ENCODE results near the gene DDX52. TPM values are rescaled to one million over a fixed set of nuclear protein-coding genes. Genes with fewer than 3 reads are reported as not detected.

DDX52 gene
- polyA plus RNA-seq (2013): 25.0 and 26.4 TPM in 2 replicates

DNA sequence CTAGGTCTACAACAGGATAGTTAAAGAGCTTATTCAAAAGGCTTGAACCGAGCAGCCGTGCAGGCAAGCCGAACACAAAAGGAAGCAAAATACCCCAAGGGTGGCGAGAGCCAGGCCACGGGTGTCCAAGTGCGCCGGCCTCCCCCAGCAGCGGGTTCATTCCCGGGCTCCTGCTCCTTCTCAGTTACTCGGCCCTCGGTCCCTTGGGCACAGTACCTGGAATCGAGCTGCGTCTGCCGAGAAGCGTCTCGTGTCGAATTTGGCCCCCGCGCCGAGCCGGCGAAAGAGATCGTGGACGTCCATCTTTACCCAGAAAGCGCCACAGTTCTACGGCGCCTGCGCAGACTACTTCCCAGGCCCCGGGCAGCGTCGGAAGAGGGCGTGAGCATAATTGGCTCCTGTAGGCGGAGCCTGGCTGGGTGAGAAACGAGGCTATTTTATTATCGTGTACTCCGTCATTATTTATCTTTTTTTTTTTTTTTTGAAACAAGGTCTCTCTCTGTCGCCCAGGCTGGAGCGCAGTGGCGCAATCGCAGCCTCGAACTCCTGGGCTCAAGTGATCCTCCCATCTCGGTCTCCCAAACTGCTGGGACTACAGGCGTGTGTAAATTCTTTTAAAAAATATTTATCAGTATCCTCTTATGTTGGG, at the start of gene DDX52:
Gene DDX52 (minus strand): TSS at position 329 of the 649 bp plus-strand sequence. CDS start 26 bp downstream, at position 303.
- Histone ChIP-seq H4K12ac (ENCODE audit: low read depth, low read length) (peak within 1 kb of the TSS; percentile 79), H4K8ac (ENCODE audit: low read depth, low read length) (peak within 1 kb of the TSS; percentile 87), H4K91ac (ENCODE audit: low read depth, low read length) (peak within 1 kb of the TSS; percentile 81), H3K27ac (ENCODE audit: low read depth, low read length) (no peak within 1 kb of the TSS), H3K9ac (ENCODE audit: low read length) (peak within 1 kb of the TSS; percentile 91), H3K4me2 (ENCODE audit: low read length) (peak within 1 kb of the TSS; percentile 95), H3K9me3 (ENCODE audit: insufficient read depth, low read depth, low read length) (no peaks in the 10 kb centered on the region), H3K27me3 (ENCODE audit: insufficient read depth, low read length) (peaks cover 4% of the 10 kb centered on the region), H3K4ac (ENCODE audit: low read depth, low read length) (peak within 1 kb of the TSS; percentile 83), H2BK5ac (ENCODE audit: low read depth, low read length, poor library complexity) (peak within 1 kb of the TSS; percentile 61), H2AFZ (ENCODE audit: insufficient read depth, low read length, poor library complexity) (peak within 1 kb of the TSS; percentile 92), H3K4me3 (ENCODE audit: low read depth, low read length) (peak within 1 kb of the TSS; percentile 88), H2AK5ac (ENCODE audit: low read length) (no peak within 1 kb of the TSS), H3K4me1 (ENCODE audit: control insufficient read depth in 1 of 2, insufficient read depth in 2 of 2, low read length in 2 of 2) (no peaks in the 10 kb centered on the region), H3K79me1 (ENCODE audit: low read length) (peaks cover 4% of the 10 kb centered on the region), H3K79me2 (ENCODE audit: control insufficient read depth, insufficient read depth, low read length, poor library complexity) (peaks cover 3% of the 10 kb centered on the region), H3K18ac (ENCODE audit: low read length) (peak within 1 kb of the TSS; percentile 74), H2BK12ac (ENCODE audit: low read length) (no peak within 1 kb of the TSS), H3K14ac (ENCODE audit: low read length) (peak within 1 kb of the TSS; percentile 81), H3K36me3 (ENCODE audit: control insufficient read depth in 1 of 2, insufficient read depth in 2 of 2, low read length in 2 of 2) (peaks cover 8 to 12% of the 10 kb centered on the region in 2 experiments), H3K23ac (ENCODE audit: low read length) (no peak within 1 kb of the TSS), H2BK120ac (ENCODE audit: insufficient read depth, low read length, poor library complexity) (peak within 1 kb of the TSS; percentile 84)
- DNase-seq: peak; percentile 95 to 97
- no CpG with 5 or more reads among the region's 43 CpGs for WGBS (ENCODE audit: extremely low coverage, insufficient coverage, insufficient read length)

DNA sequence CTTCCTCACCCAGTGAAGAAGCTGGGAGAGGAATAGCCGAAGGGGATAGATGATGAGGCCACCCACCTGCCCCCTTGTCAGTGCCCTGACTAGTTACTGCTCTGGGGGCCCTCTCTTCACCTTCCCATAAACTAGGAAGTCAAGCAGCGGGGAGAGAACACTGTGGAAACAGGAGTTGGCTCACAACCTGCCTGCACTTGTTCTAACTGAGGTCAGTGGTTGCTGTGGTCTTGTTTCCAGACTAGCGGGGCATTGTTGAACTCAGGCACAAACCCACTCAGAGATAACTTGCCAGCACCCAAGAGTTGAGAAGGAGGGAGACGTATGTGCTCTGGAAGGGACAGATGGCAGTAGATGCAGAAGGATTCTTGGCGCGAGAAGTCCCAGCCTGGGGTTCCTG, 48.6 kb upstream of the DDX52 start:
- Histone ChIP-seq H3K79me2 (ENCODE audit: control insufficient read depth, insufficient read depth, low read length, poor library complexity) (no peaks in the 10 kb centered on the region), H3K14ac (ENCODE audit: low read length) (no peak overlapping the region), H3K27me3 (ENCODE audit: insufficient read depth, low read length) (no peaks in the 10 kb centered on the region), H2BK120ac (ENCODE audit: insufficient read depth, low read length, poor library complexity) (no peak overlapping the region), H3K36me3 (ENCODE audit: control insufficient read depth in 1 of 2, insufficient read depth in 2 of 2, low read length in 2 of 2) (no peaks in the 10 kb centered on the region), H3K4me3 (ENCODE audit: low read depth, low read length) (no peak overlapping the region), H2BK12ac (ENCODE audit: low read length) (no peak overlapping the region), H3K4ac (ENCODE audit: low read depth, low read length) (no peak overlapping the region), H2AK5ac (ENCODE audit: low read length) (no peak overlapping the region), H3K23ac (ENCODE audit: low read length) (no peak overlapping the region), H4K12ac (ENCODE audit: low read depth, low read length) (no peak overlapping the region), H3K18ac (ENCODE audit: low read length) (no peak overlapping the region), H4K8ac (ENCODE audit: low read depth, low read length) (no peak overlapping the region), H3K4me1 (ENCODE audit: control insufficient read depth in 1 of 2, insufficient read depth in 2 of 2, low read length in 2 of 2) (no peaks in the 10 kb centered on the region), H2AFZ (ENCODE audit: insufficient read depth, low read length, poor library complexity) (no peak overlapping the region), H3K27ac (ENCODE audit: low read depth, low read length) (no peak overlapping the region), H3K4me2 (ENCODE audit: low read length) (no peak overlapping the region), H3K79me1 (ENCODE audit: low read length) (no peaks in the 10 kb centered on the region), H2BK5ac (ENCODE audit: low read depth, low read length, poor library complexity) (no peak overlapping the region), H3K9ac (ENCODE audit: low read length) (no peak overlapping the region), H4K91ac (ENCODE audit: low read depth, low read length) (no peak overlapping the region), H3K9me3 (ENCODE audit: insufficient read depth, low read depth, low read length) (no peaks in the 10 kb centered on the region)
- no peak for DNase-seq
- WGBS (ENCODE audit: extremely low coverage, insufficient coverage, insufficient read length): no CpG with 5 or more reads among the region's 6 CpGs

GRCh38 chr17:37689317-37689716, 46.1 kb upstream of the DDX52 start:
- Histone ChIP-seq H3K4me3 (ENCODE audit: low read depth, low read length) (no peak overlapping the region), H3K9me3 (ENCODE audit: insufficient read depth, low read depth, low read length) (no peaks in the 10 kb centered on the region), H3K79me1 (ENCODE audit: low read length) (no peaks in the 10 kb centered on the region), H3K4me1 (ENCODE audit: control insufficient read depth in 1 of 2, insufficient read depth in 2 of 2, low read length in 2 of 2) (no peaks in the 10 kb centered on the region), H4K12ac (ENCODE audit: low read depth, low read length) (no peak overlapping the region), H3K14ac (ENCODE audit: low read length) (no peak overlapping the region), H3K23ac (ENCODE audit: low read length) (no peak overlapping the region), H3K36me3 (ENCODE audit: control insufficient read depth in 1 of 2, insufficient read depth in 2 of 2, low read length in 2 of 2) (no peaks in the 10 kb centered on the region), H3K4me2 (ENCODE audit: low read length) (no peak overlapping the region), H2BK12ac (ENCODE audit: low read length) (no peak overlapping the region), H3K79me2 (ENCODE audit: control insufficient read depth, insufficient read depth, low read length, poor library complexity) (no peaks in the 10 kb centered on the region), H3K18ac (ENCODE audit: low read length) (no peak overlapping the region), H4K8ac (ENCODE audit: low read depth, low read length) (no peak overlapping the region), H2AK5ac (ENCODE audit: low read length) (no peak overlapping the region), H2BK120ac (ENCODE audit: insufficient read depth, low read length, poor library complexity) (no peak overlapping the region), H3K27me3 (ENCODE audit: insufficient read depth, low read length) (no peaks in the 10 kb centered on the region), H4K91ac (ENCODE audit: low read depth, low read length) (no peak overlapping the region), H2BK5ac (ENCODE audit: low read depth, low read length, poor library complexity) (no peak overlapping the region), H3K4ac (ENCODE audit: low read depth, low read length) (no peak overlapping the region), H3K27ac (ENCODE audit: low read depth, low read length) (no peak overlapping the region), H2AFZ (ENCODE audit: insufficient read depth, low read length, poor library complexity) (no peak overlapping the region), H3K9ac (ENCODE audit: low read length) (no peak overlapping the region)
- no peak for DNase-seq
- WGBS (ENCODE audit: extremely low coverage, insufficient coverage, insufficient read length): no CpG with 5 or more reads among the region's 7 CpGs

- H3K4me3 ChIP-seq (ENCODE audit: low read depth, low read length): no peak overlapping the region
- H2BK12ac ChIP-seq (ENCODE audit: low read length): no peak overlapping the region
- no peak overlapping the region for H2AK5ac ChIP-seq (ENCODE audit: low read length)
- H3K14ac ChIP-seq (ENCODE audit: low read length): no peak overlapping the region
- no peaks in the 10 kb centered on the region for H3K36me3 ChIP-seq (ENCODE audit: control insufficient read depth in 1 of 2, insufficient read depth in 2 of 2, low read length in 2 of 2)
- no peak overlapping the region for H4K12ac ChIP-seq (ENCODE audit: low read depth, low read length)
- no CpG with 5 or more reads among the region's 9 CpGs for whole genome bisulfite sequencing (ENCODE audit: extremely low coverage, insufficient coverage, insufficient read length)
- no peak overlapping the region for H2AFZ ChIP-seq (ENCODE audit: insufficient read depth, low read length, poor library complexity)
- DNase-seq: no peak
- H3K23ac ChIP-seq (ENCODE audit: low read length): no peak overlapping the region
- no peaks in the 10 kb centered on the region for H3K9me3 ChIP-seq (ENCODE audit: insufficient read depth, low read depth, low read length)
- no peak overlapping the region for H3K4ac ChIP-seq (ENCODE audit: low read depth, low read length)
- H2BK5ac ChIP-seq (ENCODE audit: low read depth, low read length, poor library complexity): no peak overlapping the region
- H3K27me3 ChIP-seq (ENCODE audit: insufficient read depth, low read length): no peaks in the 10 kb centered on the region
- no peak overlapping the region for H3K18ac ChIP-seq (ENCODE audit: low read length)
- H3K4me2 ChIP-seq (ENCODE audit: low read length): no peak overlapping the region
- H4K8ac ChIP-seq (ENCODE audit: low read depth, low read length): no peak overlapping the region
- H3K79me1 ChIP-seq (ENCODE audit: low read length): no peaks in the 10 kb centered on the region
- H3K79me2 ChIP-seq (ENCODE audit: control insufficient read depth, insufficient read depth, low read length, poor library complexity): no peaks in the 10 kb centered on the region
- no peak overlapping the region for H3K9ac ChIP-seq (ENCODE audit: low read length)
- no peak overlapping the region for H3K27ac ChIP-seq (ENCODE audit: low read depth, low read length)
- no peak overlapping the region for H4K91ac ChIP-seq (ENCODE audit: low read depth, low read length)
- H3K4me1 ChIP-seq (ENCODE audit: control insufficient read depth in 1 of 2, insufficient read depth in 2 of 2, low read length in 2 of 2): no peaks in the 10 kb centered on the region
- no peak overlapping the region for H2BK120ac ChIP-seq (ENCODE audit: insufficient read depth, low read length, poor library complexity)
Measured at GRCh38 chr17:37683454-37683984, 40.3 kb upstream of the DDX52 start.
